GM21423 (cell line): ENCODE results near the gene OR5L1.

Source experiments
- ATAC-seq: cut with Tn5 transposase; IDR thresholded peaks from one replicate; pipeline ENCODE4 v1.9.1; 2021; ENCODE audit warnings: mild to moderate bottlenecking, moderate library complexity; ENCODE audit not compliant: unreplicated experiment

OR5L1 gene

DNA sequence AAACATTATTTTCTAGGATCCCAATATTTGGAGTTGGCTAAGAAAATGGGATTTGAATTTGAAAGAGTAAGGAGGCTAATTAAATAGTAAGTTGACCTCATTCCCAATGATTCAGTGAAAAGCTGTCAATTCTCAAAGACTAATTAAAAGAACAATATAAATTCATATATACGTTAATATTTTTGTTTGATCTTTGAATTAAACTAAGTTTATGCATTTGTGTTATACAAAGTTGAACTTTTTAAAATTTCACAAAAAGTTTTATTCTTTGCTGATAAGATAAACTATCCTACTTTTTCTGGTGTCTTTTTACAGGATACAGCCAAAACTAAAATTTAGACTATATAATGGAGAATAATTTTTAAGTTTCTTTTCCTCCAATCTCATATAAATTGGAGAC lies at the start of gene OR5L1:
Gene OR5L1 (plus strand): TSS at position 301 of the 400 bp plus-strand sequence. CDS start 100 bp downstream, outside the sequence.
- ATAC-seq = no peak

DNA sequence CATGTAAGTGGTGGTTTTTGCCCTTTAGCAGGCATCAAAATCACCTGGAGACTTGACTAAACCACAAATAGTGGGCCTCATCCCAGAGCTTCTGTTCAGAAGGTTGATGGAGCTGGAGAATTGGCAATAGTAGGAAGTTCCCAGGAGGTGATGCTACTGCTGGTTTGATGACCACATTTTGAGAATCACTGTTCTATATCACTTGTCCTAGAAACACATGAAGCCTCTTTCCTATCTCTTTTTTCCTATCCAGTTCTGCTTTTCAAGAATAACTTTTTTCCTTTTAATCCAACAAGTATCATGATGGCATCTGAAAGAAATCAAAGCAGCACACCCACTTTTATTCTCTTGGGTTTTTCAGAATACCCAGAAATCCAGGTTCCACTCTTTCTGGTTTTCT lies 38.0 kb upstream of the OR5L1 start, which contains the start of gene OR5D13:
Gene OR5D13 (plus strand): TSS at position 301 of the 400 bp plus-strand sequence. CDS start 0 bp downstream, at position 301.
- ATAC-seq = no peak

DNA sequence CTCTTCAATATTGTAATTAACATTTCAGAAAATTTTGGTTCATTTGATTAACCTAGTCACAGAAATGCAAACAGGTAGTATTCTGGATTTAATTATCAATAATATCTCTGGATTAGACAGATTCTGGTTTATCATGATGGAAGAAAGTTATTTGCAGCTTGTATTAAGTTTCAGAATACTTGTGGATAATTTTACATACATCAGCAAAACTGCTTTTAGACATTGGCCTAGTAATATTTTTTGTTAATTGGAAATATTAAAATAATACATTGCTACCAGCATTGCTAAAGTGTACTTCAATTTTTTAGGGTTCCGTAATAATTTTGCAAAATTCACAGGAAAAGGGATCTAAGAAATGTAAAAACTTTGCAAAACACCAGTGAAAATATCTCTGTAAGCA lies 19.6 kb upstream of the OR5L1 start:
- no peak for ATAC-seq

DNA sequence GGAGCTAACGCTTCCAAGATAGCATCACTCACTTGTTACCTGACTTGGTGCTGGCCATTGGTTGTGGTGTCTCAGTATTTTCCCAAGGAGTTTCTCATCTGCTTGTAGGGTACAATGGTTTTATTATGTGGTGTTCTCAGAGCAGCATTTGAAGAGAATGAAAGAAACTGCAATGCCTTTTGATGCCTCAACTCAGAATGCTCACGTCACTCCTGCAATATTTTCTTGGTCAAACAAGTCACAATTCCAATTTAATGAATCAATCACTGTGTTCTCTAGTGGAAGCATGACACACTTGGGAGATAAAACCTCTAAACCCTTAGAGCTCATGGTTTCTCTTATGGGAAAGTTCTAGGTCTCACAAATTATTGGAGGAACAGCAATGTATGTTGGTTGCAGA lies 17.8 kb upstream of the OR5L1 start:
- ATAC-seq = no peak

DNA sequence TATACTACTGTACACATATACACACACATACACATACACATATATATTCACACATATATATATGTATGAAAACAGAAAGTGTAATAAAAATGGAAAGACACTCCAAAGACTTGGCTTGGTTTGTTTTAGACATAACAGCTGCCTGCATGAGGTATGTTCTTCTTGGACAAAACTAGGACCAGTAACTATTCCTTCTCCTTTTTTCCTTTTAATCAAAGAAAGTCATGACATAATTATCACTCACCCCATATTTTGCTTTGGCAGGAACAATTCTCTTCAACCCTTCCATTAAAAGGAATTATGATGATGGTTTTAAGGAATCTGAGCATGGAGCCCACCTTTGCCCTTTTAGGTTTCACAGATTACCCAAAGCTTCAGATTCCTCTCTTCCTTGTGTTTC lies 15.9 kb upstream of the OR5L1 start, which contains the start of gene OR5D14:
Gene OR5D14 (plus strand): TSS at position 301 of the 400 bp plus-strand sequence. CDS start 0 bp downstream, at position 301.
- no peak for ATAC-seq

DNA sequence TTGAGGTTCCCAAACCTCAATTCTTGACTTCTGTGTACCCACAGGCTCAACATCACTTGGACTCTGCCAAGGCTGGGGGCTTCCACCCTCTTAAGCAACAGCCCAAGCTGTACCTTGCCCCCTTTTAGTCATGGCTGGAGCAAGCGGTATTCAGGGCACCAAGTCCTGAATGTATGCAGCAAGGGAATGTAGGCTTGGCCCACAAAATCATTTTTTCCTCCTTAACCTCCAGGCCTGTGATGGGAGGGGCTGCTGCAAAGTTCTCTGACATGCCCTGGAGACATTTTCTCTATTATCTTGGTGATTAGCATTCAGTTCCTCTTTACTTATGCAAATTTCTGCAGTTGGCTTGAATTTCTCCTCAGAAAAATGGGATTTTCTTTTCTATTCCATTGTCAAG lies 4.9 kb upstream of the OR5L1 start:
- no peak for ATAC-seq

DNA sequence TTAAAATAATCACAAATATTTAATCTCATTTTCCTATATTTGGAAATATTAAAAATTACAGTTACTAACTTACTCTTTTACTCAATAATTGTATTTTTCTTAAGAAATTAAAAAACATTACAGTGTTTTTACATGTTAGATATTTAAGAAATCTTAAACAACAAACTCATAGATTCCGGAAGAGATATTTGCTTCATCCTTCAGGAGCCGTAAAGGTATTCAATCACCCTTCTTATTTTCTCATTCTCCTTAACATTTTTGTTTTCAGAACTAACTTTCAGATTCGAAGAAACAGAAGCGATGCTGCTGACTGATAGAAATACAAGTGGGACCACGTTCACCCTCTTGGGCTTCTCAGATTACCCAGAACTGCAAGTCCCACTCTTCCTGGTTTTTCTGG lies 8.2 kb downstream of the OR5L1 start, which contains the start of gene OR5D18:
Gene OR5D18 (plus strand): TSS at position 301 of the 400 bp plus-strand sequence. CDS start 0 bp downstream, at position 301.
- no peak for ATAC-seq

DNA sequence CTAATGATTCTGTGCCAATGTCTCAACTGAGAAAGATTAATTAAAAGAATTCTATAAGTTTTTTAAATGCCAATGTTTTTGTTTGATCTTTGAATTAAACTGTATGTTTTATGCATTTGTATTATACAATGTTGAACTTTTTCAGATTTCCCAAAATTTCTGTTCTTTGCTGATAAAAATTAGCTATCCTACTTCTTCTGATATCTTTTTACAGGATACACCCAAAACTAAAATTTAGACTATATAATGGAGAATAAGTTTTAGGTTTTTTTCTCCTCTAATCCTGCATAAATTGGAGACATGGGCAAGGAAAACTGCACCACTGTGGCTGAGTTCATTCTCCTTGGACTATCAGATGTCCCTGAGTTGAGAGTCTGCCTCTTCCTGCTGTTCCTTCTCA lies 15.8 kb downstream of the OR5L1 start, which contains the start of gene OR5L2:
Gene OR5L2 (plus strand): TSS at position 301 of the 400 bp plus-strand sequence. CDS start 0 bp downstream, at position 301.
- ATAC-seq = no peak

DNA sequence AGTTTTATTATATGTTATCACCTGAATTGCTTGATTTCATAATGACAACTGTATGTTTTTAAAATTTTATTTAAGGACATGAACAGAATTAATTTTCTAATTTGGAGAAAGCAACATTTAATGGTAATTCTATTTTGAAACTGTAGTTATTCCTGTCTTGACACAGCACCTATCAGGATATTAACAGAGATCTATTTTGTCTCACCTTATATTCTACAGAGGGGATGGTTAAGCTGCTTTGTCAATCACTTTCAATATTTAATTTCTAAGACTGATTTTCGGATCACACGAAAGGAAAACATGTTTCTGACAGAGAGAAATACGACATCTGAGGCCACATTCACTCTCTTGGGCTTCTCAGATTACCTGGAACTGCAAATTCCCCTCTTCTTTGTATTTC lies 27.3 kb downstream of the OR5L1 start, which contains the start of gene OR5D16:
Gene OR5D16 (plus strand): TSS at position 301 of the 400 bp plus-strand sequence. CDS start 0 bp downstream, at position 301.
- ATAC-seq = no peak

DNA sequence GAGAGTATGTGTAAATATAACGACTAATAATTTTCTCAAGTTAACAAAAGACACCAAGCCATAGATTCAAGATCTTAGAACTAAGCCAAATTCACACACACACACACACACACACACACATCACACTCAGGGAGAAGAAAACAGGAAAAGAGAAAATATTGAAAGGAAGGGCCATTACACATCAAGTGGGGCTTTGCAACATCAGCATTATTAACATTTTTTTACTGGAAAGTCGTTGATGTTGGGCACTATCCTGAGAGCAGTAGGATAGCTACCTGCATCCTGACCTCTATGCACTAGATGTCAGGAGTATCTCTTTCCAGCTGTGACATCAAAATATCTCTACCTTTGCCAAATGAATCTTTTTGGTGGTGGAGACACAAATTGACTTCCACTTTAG lies 36.3 kb downstream of the OR5L1 start:
- ATAC-seq = no peak

DNA sequence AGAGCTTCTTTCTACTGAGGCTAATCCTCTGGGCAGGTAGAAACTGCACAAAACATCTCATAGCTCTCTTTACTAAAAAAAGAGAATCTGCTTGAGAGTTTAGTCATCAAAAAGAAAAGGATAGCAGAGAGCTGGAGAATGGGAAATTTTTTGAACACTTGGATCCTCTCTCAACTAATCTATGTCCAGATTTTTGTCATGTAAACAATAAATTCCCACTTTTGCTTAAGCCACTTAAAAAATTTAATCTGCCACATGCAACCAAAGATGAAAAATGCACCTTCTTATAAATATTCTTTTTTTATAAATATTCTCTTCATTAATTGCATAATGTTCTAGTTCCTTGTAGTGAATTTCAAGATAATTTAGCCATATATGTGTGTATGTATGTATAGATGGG lies 37.9 kb downstream of the OR5L1 start:
- no peak for ATAC-seq

DNA sequence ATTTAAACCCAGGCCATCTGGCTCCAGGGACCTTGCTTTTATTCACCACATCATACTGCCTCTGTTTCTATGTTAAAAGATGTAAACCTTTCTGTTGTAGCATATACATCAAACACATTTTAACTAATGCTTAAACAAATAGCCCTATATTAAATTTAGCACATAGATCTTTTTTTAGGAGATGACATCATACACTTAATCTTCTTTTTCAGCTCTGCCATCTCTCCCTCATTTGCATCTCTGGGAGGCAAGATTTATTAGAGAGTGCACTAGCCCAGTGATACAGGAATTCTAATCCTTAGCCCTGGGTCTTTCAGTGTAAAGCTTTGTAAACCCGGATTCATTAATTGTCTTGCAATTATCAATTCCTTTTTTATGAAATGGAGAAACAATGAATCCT lies 41.0 kb downstream of the OR5L1 start:
- no peak for ATAC-seq

DNA sequence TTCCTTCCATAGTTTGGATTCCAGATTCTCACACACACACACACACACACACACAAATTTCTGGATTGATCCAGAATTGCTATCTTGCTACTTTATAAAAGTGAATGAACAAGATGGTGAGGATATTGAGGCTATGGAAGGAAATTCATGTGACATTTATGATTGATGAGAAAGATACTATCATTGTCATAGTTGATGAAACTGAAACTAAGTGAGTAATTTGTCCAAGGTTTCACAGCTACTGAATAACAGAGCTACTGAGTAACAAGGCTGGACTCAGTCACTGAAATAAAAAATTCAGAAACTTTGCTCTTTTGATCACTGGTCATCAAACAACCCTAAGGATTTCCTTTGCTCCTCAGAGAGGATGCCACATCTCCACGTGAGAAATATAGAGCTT lies 43.5 kb downstream of the OR5L1 start:
- ATAC-seq = no peak
